ENCODE data around the gene NDE1.

DNA sequence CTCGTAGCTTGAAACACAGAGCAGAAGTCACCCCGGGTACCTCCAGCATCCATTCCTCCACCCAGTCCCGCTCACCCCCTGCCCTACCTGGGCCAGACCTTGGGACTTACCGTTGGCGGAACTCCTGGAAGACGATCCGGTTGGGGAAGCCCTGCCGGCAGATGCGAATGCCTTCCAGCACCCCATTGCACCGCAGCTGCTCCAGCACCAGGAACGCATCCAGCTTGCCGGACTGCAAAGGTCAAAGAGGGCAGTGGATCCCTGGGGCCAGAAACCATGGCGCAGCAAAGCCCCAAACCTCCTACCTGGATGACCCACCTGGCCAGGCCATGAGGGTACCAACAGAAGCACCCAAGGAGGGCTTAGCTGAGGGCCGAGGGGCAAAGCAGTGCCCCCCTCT lies 97.9 kb downstream of the NDE1 start:
- TF ChIP-seq POLR2A (IDR thresholded peaks at IDR 0.05), result no peak
- TF ChIP-seq, protein P1, sequence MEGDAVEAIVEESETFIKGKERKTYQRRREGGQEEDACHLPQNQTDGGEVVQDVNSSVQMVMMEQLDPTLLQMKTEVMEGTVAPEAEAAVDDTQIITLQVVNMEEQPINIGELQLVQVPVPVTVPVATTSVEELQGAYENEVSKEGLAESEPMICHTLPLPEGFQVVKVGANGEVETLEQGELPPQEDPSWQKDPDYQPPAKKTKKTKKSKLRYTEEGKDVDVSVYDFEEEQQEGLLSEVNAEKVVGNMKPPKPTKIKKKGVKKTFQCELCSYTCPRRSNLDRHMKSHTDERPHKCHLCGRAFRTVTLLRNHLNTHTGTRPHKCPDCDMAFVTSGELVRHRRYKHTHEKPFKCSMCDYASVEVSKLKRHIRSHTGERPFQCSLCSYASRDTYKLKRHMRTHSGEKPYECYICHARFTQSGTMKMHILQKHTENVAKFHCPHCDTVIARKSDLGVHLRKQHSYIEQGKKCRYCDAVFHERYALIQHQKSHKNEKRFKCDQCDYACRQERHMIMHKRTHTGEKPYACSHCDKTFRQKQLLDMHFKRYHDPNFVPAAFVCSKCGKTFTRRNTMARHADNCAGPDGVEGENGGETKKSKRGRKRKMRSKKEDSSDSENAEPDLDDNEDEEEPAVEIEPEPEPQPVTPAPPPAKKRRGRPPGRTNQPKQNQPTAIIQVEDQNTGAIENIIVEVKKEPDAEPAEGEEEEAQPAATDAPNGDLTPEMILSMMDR (IDR thresholded peaks at IDR 0.05), result no peak
